Measurements from ENCODE around the gene LAMA4. TPM values are rescaled to one million over a fixed set of nuclear protein-coding genes. Genes with fewer than 3 reads are reported as not detected.

Gene LAMA4
- total RNA-seq, 1 donor from 2014 or later = 0.56 TPM

DNA sequence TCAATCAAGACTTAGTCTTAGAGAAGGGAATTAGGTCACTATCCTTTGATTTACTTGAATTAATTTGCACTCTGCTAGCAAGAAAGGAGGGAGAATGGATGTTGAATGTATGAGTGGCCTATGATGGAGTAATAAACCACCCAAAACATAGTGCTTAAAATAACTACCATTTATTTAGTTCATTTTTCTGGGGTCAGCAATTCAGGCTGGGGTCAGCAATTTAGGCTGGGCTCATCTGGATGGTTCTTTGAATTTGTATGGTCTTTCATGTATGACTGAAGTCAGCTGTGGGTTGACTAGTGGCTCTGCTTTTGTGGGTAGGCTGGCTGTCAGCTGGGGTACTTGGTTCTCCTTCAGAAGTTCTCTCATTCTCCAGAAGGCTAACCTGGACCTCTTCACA, 21.0 kb upstream of the LAMA4 start:
- no peak for DNase-seq (ENCODE audit: low spot score)
- H3K27me3 ChIP-seq = no peaks in the 10 kb centered on the region
- no peaks in the 10 kb centered on the region for H3K9me3 Mint-ChIP-seq
- H3K9ac ChIP-seq = no peak overlapping the region
- no peak overlapping the region for H3K27ac ChIP-seq
- H3K36me3 Mint-ChIP-seq = no peaks in the 10 kb centered on the region
- H3K4me3 ChIP-seq = no peak overlapping the region
- TF ChIP-seq EZH2 (IDR thresholded peaks at IDR 0.05) (no peak), EZH2phosphoT487 (IDR thresholded peaks at IDR 0.05) (no peak)
- TF ChIP-seq, protein P1, sequence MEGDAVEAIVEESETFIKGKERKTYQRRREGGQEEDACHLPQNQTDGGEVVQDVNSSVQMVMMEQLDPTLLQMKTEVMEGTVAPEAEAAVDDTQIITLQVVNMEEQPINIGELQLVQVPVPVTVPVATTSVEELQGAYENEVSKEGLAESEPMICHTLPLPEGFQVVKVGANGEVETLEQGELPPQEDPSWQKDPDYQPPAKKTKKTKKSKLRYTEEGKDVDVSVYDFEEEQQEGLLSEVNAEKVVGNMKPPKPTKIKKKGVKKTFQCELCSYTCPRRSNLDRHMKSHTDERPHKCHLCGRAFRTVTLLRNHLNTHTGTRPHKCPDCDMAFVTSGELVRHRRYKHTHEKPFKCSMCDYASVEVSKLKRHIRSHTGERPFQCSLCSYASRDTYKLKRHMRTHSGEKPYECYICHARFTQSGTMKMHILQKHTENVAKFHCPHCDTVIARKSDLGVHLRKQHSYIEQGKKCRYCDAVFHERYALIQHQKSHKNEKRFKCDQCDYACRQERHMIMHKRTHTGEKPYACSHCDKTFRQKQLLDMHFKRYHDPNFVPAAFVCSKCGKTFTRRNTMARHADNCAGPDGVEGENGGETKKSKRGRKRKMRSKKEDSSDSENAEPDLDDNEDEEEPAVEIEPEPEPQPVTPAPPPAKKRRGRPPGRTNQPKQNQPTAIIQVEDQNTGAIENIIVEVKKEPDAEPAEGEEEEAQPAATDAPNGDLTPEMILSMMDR (IDR thresholded peaks at IDR 0.05) = no peak
- H3K4me3 Mint-ChIP-seq = no peak overlapping the region
- no peak overlapping the region for H3K4me2 ChIP-seq
- H3K27me3 Mint-ChIP-seq (ENCODE audit: insufficient read depth, low read depth) = no peaks in the 10 kb centered on the region
- H3F3A ChIP-seq (ENCODE audit: low read depth) = no peaks in the 10 kb centered on the region
- H3K79me2 ChIP-seq (ENCODE audit: low read depth) = no peaks in the 10 kb centered on the region
- H3K27ac Mint-ChIP-seq = no peak overlapping the region
- H3K36me3 ChIP-seq = no peaks in the 10 kb centered on the region
- no peaks in the 10 kb centered on the region for H3K9me3 ChIP-seq (ENCODE audit: low read depth)
- no peaks in the 10 kb centered on the region for H3K4me1 ChIP-seq
- H3K4me1 Mint-ChIP-seq = peaks cover 4% of the 10 kb centered on the region
- H4K20me1 ChIP-seq (ENCODE audit: low read depth) = no peaks in the 10 kb centered on the region
- no peak overlapping the region for H2AFZ ChIP-seq (replicated peaks)

DNA sequence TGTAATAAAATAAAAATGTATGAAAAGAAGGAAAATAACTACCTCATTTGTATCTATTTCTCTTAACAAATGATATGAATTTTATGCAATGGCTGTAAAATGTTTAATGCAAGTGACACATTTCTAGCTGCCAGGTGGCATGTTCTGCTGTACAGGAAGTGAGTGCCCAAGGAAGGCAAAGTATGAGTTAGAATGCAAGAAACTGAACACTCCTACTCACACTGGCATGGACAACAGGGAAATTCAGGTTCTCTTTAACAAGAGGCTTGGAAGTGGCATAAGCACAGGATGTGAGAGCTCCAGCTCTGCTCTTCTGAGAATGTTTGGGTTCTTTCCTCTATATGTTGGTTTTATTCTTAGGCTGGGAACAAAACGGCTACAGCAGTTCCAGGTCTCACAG, 20.4 kb upstream of the LAMA4 start:
- no peak overlapping the region for H3K4me2 ChIP-seq
- Mint-ChIP-seq H3K27ac (no peak overlapping the region), H3K4me1 (peaks cover 3% of the 10 kb centered on the region)

DNA sequence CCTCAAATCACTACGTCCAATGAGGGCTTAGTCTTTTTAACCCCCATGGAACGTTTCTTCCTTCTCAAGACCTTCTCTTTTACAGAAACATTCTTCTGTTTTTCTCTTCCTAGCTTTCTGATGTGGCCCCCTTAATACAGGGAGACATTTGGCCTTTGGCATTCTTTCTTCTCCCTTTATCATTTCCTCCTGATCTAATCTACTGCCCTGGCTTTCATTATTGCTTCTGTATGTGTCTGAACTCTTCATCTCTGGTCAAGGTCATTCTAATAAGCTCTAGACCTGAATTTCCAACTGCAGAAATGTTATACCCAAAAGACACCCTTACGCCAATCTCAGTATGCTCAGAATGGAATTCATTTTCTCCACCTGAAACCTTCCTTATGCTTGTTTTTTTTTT, 18.4 kb upstream of the LAMA4 start:
- Histone ChIP-seq H3K9ac (no peak overlapping the region), H3K4me1 (no peaks in the 10 kb centered on the region), H2AFZ (replicated peaks) (no peak overlapping the region), H3K9me3 (ENCODE audit: low read depth) (no peaks in the 10 kb centered on the region), H3K27me3 (no peaks in the 10 kb centered on the region), H3F3A (ENCODE audit: low read depth) (no peaks in the 10 kb centered on the region), H3K27ac (no peak overlapping the region), H3K4me3 (no peak overlapping the region), H3K79me2 (ENCODE audit: low read depth) (no peaks in the 10 kb centered on the region), H3K4me2 (no peak overlapping the region), H3K36me3 (no peaks in the 10 kb centered on the region), H4K20me1 (ENCODE audit: low read depth) (no peaks in the 10 kb centered on the region)
- no peaks in the 10 kb centered on the region for H3K4me1 Mint-ChIP-seq
- no peak overlapping the region for H3K27ac Mint-ChIP-seq
- TF ChIP-seq, protein P1 (IDR thresholded peaks at IDR 0.05) = no peak
- TF ChIP-seq EZH2phosphoT487 (IDR thresholded peaks at IDR 0.05) = no peak
- no peak for TF ChIP-seq EZH2 (IDR thresholded peaks at IDR 0.05)
- H3K9me3 Mint-ChIP-seq = no peaks in the 10 kb centered on the region
- H3K27me3 Mint-ChIP-seq (ENCODE audit: insufficient read depth, low read depth) = no peaks in the 10 kb centered on the region
- H3K36me3 Mint-ChIP-seq = no peaks in the 10 kb centered on the region
- DNase-seq (ENCODE audit: low spot score) = no peak
- no peak overlapping the region for H3K4me3 Mint-ChIP-seq

More for the DNA sequence above, 20.4 kb upstream of the LAMA4 start:
- Histone ChIP-seq H3K27ac (no peak overlapping the region), H3K79me2 (ENCODE audit: low read depth) (no peaks in the 10 kb centered on the region), H3F3A (ENCODE audit: low read depth) (no peaks in the 10 kb centered on the region), H4K20me1 (ENCODE audit: low read depth) (no peaks in the 10 kb centered on the region), H3K9me3 (ENCODE audit: low read depth) (no peaks in the 10 kb centered on the region), H3K4me1 (no peaks in the 10 kb centered on the region), H3K36me3 (no peaks in the 10 kb centered on the region), H2AFZ (replicated peaks) (no peak overlapping the region), H3K4me3 (no peak overlapping the region), H3K27me3 (no peaks in the 10 kb centered on the region), H3K9ac (no peak overlapping the region)
- Mint-ChIP-seq H3K27me3 (ENCODE audit: insufficient read depth, low read depth) (no peaks in the 10 kb centered on the region), H3K9me3 (no peaks in the 10 kb centered on the region), H3K36me3 (no peaks in the 10 kb centered on the region), H3K4me3 (no peak overlapping the region)
- DNase-seq (ENCODE audit: low spot score) = no peak
- TF ChIP-seq, protein P1 (IDR thresholded peaks at IDR 0.05) = no peak
- TF ChIP-seq EZH2phosphoT487 (IDR thresholded peaks at IDR 0.05) (no peak), EZH2 (IDR thresholded peaks at IDR 0.05) (no peak)

Measured in neural progenitor cell (in vitro differentiated cells).